ENCODE data around the gene SLC6A9. TPM values are rescaled to one million over a fixed set of nuclear protein-coding genes. Genes with fewer than 3 reads are reported as not detected.

Gene SLC6A9
- total RNA-seq, 2 experiments from 2014 or later, result 8.2 to 21.8 TPM

Other genes starting within 250 kb of the SLC6A9 start
- gene ARTN, start 97.7 kb downstream of the SLC6A9 start, total RNA-seq (2014; rRNA removed; shearing (Covaris generic)), result 0.44 TPM in 1 of 2 replicates, not detected in the other
- 1.2 and 1.8 TPM in 2 replicates for gene ARTN, start 97.7 kb downstream of the SLC6A9 start, total RNA-seq (2022)
- 13.1 and 17.8 TPM in 2 replicates for gene IPO13, start 84.5 kb downstream of the SLC6A9 start, total RNA-seq (2014; rRNA removed; shearing (Covaris generic))
- 24.1 and 26.5 TPM in 2 replicates for gene IPO13, start 84.5 kb downstream of the SLC6A9 start, total RNA-seq (2022)
- 42.1 and 45.6 TPM in 2 replicates for gene DPH2, start 61.5 kb downstream of the SLC6A9 start, total RNA-seq (2014; rRNA removed; shearing (Covaris generic))
- 21.6 and 28.6 TPM in 2 replicates for gene DPH2, start 61.5 kb downstream of the SLC6A9 start, total RNA-seq (2022)
- 62.0 and 97.1 TPM in 2 replicates for gene ATP6V0B, start 56.5 kb downstream of the SLC6A9 start, total RNA-seq (2014; rRNA removed; shearing (Covaris generic))
- gene ATP6V0B, start 56.5 kb downstream of the SLC6A9 start, total RNA-seq (2022), result 58.9 and 68.4 TPM in 2 replicates
- 1.4 and 1.9 TPM in 2 replicates for gene B4GALT2, start 52.3 kb downstream of the SLC6A9 start, total RNA-seq (2014; rRNA removed; shearing (Covaris generic))
- gene B4GALT2, start 52.3 kb downstream of the SLC6A9 start, total RNA-seq (2022), result 0.57 and 0.65 TPM in 2 replicates
- gene CCDC24, start 39.9 kb downstream of the SLC6A9 start, total RNA-seq (2014; rRNA removed; shearing (Covaris generic)), result 1.9 and 8.9 TPM in 2 replicates
- 4.6 and 9.2 TPM in 2 replicates for gene CCDC24, start 39.9 kb downstream of the SLC6A9 start, total RNA-seq (2022)
- gene KLF17, start 87.4 kb upstream of the SLC6A9 start, total RNA-seq (2014; rRNA removed; shearing (Covaris generic)), result not detected in 2 replicates
- gene KLF17, start 87.4 kb upstream of the SLC6A9 start, total RNA-seq (2022), result not detected in 2 replicates
- gene KLF18, start 110.2 kb upstream of the SLC6A9 start, total RNA-seq (2014; rRNA removed; shearing (Covaris generic)), result not detected in 2 replicates
- gene KLF18, start 110.2 kb upstream of the SLC6A9 start, total RNA-seq (2022), result not detected in 2 replicates
- gene DMAP1, start 182.0 kb upstream of the SLC6A9 start, total RNA-seq (2014; rRNA removed; shearing (Covaris generic)), result 35.4 and 56.8 TPM in 2 replicates
- 53.0 and 55.9 TPM in 2 replicates for gene DMAP1, start 182.0 kb upstream of the SLC6A9 start, total RNA-seq (2022)